CD14-positive monocyte (primary cell): ENCODE data around the gene ZBTB38. TPM values are rescaled to one million over a fixed set of nuclear protein-coding genes. Genes with fewer than 3 reads are reported as not detected.

Experiments
- DNase-seq, 3 donors: peaks; one replicate each; pipeline ENCODE4 v3.0.0-alpha.2; 2011 to 2022
- H2AFZ ChIP-seq: 2 replicates; pipeline ENCODE4 v1.6.0; 2012; ENCODE audit warnings: mild to moderate bottlenecking, low read depth, low read length, inconsistent platforms; ENCODE audit not compliant: insufficient read depth, poor library complexity, severe bottlenecking
- H3K27ac ChIP-seq, 2 donors: 1 replicate in 1 of 2; 2 replicates in 1 of 2; pipeline ENCODE4 v1.5.1; 2012 to 2013; ENCODE audit warnings: low read length in 2 of 2, control low read depth in 1 of 2, inconsistent platforms in 1 of 2, low read depth in 1 of 2, mild to moderate bottlenecking in 1 of 2
- H3K27me3 ChIP-seq, 2 donors: one replicate each; pipeline versions ENCODE4 v1.6.0 to v1.6.1; 2011 to 2013; ENCODE audit warnings: low read length in 2 of 2; ENCODE audit not compliant: control insufficient read depth in 2 of 2, insufficient read depth in 2 of 2
- H3K36me3 ChIP-seq, 2 donors: replicated peaks in 1 of 2; 1 replicate in 1 of 2; 2 replicates in 1 of 2; pipeline versions ENCODE4 v1.5.1 to v1.6.1; 2012 to 2013; ENCODE audit warnings: low read length in 2 of 2, control low read depth in 1 of 2, inconsistent platforms in 1 of 2, mild to moderate bottlenecking in 1 of 2; ENCODE audit not compliant: insufficient read depth in 2 of 2, control insufficient read depth in 1 of 2
- H3K4me1 ChIP-seq, 2 donors: 1 replicate in 1 of 2; 2 replicates in 1 of 2; pipeline versions ENCODE4 v1.5.1 to v1.6.1; 2012 to 2013; ENCODE audit warnings: low read length in 2 of 2, control low read depth in 1 of 2, inconsistent platforms in 1 of 2, mild to moderate bottlenecking in 1 of 2, moderate library complexity in 1 of 2; ENCODE audit not compliant: insufficient read depth in 2 of 2, control insufficient read depth in 1 of 2
- H3K4me2 ChIP-seq: replicated peaks from 2 replicates; pipeline ENCODE3; 2012; ENCODE audit warnings: low read length, moderate library complexity, mild to moderate bottlenecking; ENCODE audit not compliant: poor library complexity, severe bottlenecking; ENCODE audit errors: extremely low read depth
- H3K4me3 ChIP-seq, 3 experiments: fragments of 200-600 bp in 1 of 3; sonication (generic) in 1 of 3; replicated peaks in 1 of 3; 1 replicate in 2 of 3; 2 replicates in 1 of 3; pipeline ENCODE4 v1.5.1; 2011 to 2013; ENCODE audit warnings: low read length in 3 of 3, mild to moderate bottlenecking in 3 of 3, control low read depth in 2 of 3, low read depth in 2 of 3, inconsistent platforms in 1 of 3, moderate library complexity in 1 of 3
- H3K79me2 ChIP-seq: 2 replicates; pipeline ENCODE4 v1.6.0; 2012; ENCODE audit warnings: mild to moderate bottlenecking, control low read depth, inconsistent platforms, low read length, moderate library complexity; ENCODE audit not compliant: insufficient read depth
- H3K9ac ChIP-seq: 2 replicates; pipeline ENCODE4 v1.6.0; 2017; ENCODE audit warnings: low read length, mild to moderate bottlenecking; ENCODE audit not compliant: insufficient read depth, poor library complexity, severe bottlenecking
- H3K9me3 ChIP-seq, 2 donors: replicated peaks in 1 of 2; 1 replicate in 1 of 2; 2 replicates in 1 of 2; pipeline versions ENCODE4 v1.5.1 to v1.6.1; 2012 to 2013; ENCODE audit warnings: low read length in 2 of 2, control low read depth in 1 of 2; ENCODE audit not compliant: control insufficient read depth in 1 of 2, insufficient read depth in 1 of 2
- H4K20me1 ChIP-seq: 2 replicates; pipeline ENCODE4 v1.6.0; 2012; ENCODE audit warnings: mild to moderate bottlenecking, low read length, control low read depth, moderate library complexity; ENCODE audit not compliant: insufficient read depth
- H3K27ac Mint-ChIP-seq, 7 donors: one replicate each; pipeline ENCODE4 v1.8.0; 2020; ENCODE audit warnings: mild to moderate bottlenecking in 7 of 7, mixed read lengths in 7 of 7, moderate library complexity in 6 of 7, inconsistent platforms in 2 of 7
- H3K27me3 Mint-ChIP-seq, 3 donors: one replicate each; pipeline ENCODE4 v1.8.0; 2021 to 2022; ENCODE audit warnings: low read depth in 3 of 3, mild to moderate bottlenecking in 3 of 3, mixed read lengths in 3 of 3, moderate library complexity in 3 of 3, inconsistent platforms in 1 of 3
- H3K36me3 Mint-ChIP-seq, 2 donors: one replicate each; pipeline ENCODE4 v1.8.0; 2020; ENCODE audit warnings: mixed read lengths in 2 of 2, inconsistent platforms in 1 of 2, mild to moderate bottlenecking in 1 of 2
- H3K4me1 Mint-ChIP-seq: one replicate; pipeline ENCODE4 v1.8.0; 2020; ENCODE audit warnings: mild to moderate bottlenecking, mixed read lengths
- H3K4me3 Mint-ChIP-seq, 2 donors: one replicate each; pipeline ENCODE4 v1.8.0; 2020; ENCODE audit warnings: mild to moderate bottlenecking in 2 of 2, mixed read lengths in 2 of 2, moderate library complexity in 1 of 2
- H3K9me3 Mint-ChIP-seq, 7 donors: one replicate each; pipeline ENCODE4 v1.8.0; 2020 to 2022; ENCODE audit warnings: mixed read lengths in 7 of 7, mild to moderate bottlenecking in 6 of 7, moderate library complexity in 6 of 7, inconsistent platforms in 2 of 7
- CTCF ChIP-seq: fragments of 200-600 bp; IDR thresholded peaks from one replicate; pipeline ENCODE4 v1.8.0; 2022; ENCODE audit warnings: antibody characterized with exemption, mild to moderate bottlenecking
- WGBS: methylation state at CpG from one replicate; pipeline ENCODE4 v1.1.5; 2013; ENCODE audit warnings: missing lambda C conversion rate; ENCODE audit not compliant: insufficient coverage; 5-methylcytosine and 5-hydroxymethylcytosine counted together
- intact Hi-C, 2 donors: fragments of 100-400 bp; cut with micrococcal nuclease; formaldehyde crosslinking; loops; one replicate each; pipeline versions ENCODE4 v1.15.0 to v1.15.1; 2023
- polyA plus RNA-seq, 3 donors: library from polyadenylated mRNA; depleted of rRNA in 1 of 3; unstranded in 2 of 3; stranded (reverse) in 1 of 3; fragments of 300-500 nt in 2 of 3; fragments of >200 nt in 1 of 3; fragmentation: Illumina TruSeq in 2 of 3; gene quantifications; 1 replicate in 2 of 3; 2 replicates in 1 of 3; pipeline ENCODE4 v1.2.3, GENCODE V29; 2012 to 2021

The ZBTB38 gene
- polyA plus RNA-seq, 3 donors, result 3.9 to 28.5 (median 19.0) TPM

- Mint-ChIP-seq H3K36me3 (no peaks in the 10 kb centered on the region), H3K9me3 (peaks cover 0 to 3% (median 0%) of the 10 kb centered on the region in 7 donors), H3K27me3 (peaks cover 0 to 4% (median 2%) of the 10 kb centered on the region in 3 donors), H3K4me1 (no peaks in the 10 kb centered on the region), H3K27ac (no peak overlapping the region), H3K4me3 (no peak overlapping the region)
- H4K20me1 ChIP-seq, result no peaks in the 10 kb centered on the region
- H3K27me3 ChIP-seq, result no peaks in the 10 kb centered on the region
- no CpG with 5 or more reads among the region's 5 CpGs for WGBS
- no peaks in the 10 kb centered on the region for H3K9me3 ChIP-seq
- H2AFZ ChIP-seq, result no peak overlapping the region
- DNase-seq, result no peak
- H3K27ac ChIP-seq, result no peak overlapping the region
- TF ChIP-seq CTCF, result no peak
- H3K4me1 ChIP-seq, result no peaks in the 10 kb centered on the region
- no peak overlapping the region for H3K9ac ChIP-seq
- H3K79me2 ChIP-seq, result no peaks in the 10 kb centered on the region
- no peak overlapping the region for H3K4me2 ChIP-seq
- no peaks in the 10 kb centered on the region for H3K36me3 ChIP-seq
- H3K4me3 ChIP-seq, result no peak overlapping the region
- intact Hi-C loops, result no loop called here
Observed at GRCh38 chr3:141389703-141390102, 21.4 kb downstream of the ZBTB38 start.

GRCh38 chr3:141390747-141391146 lies 22.4 kb downstream of the ZBTB38 start:
- no peaks in the 10 kb centered on the region for H3K36me3 Mint-ChIP-seq
- H3K4me1 Mint-ChIP-seq, result no peaks in the 10 kb centered on the region
- Histone ChIP-seq H3K4me2 (no peak overlapping the region), H3K27me3 (no peaks in the 10 kb centered on the region), H3K4me1 (no peaks in the 10 kb centered on the region), H3K27ac (no peak overlapping the region), H3K9ac (no peak overlapping the region), H2AFZ (no peak overlapping the region), H3K36me3 (no peaks in the 10 kb centered on the region), H3K4me3 (no peak overlapping the region), H3K9me3 (no peaks in the 10 kb centered on the region), H3K79me2 (no peaks in the 10 kb centered on the region), H4K20me1 (no peaks in the 10 kb centered on the region)
- H3K9me3 Mint-ChIP-seq, result peaks cover 0 to 3% (median 0%) of the 10 kb centered on the region in 7 donors
- TF ChIP-seq CTCF, result no peak
- no peak overlapping the region for H3K27ac Mint-ChIP-seq
- intact Hi-C loops, result no loop called here
- H3K27me3 Mint-ChIP-seq, result peaks cover 0 to 4% (median 2%) of the 10 kb centered on the region in 3 donors
- no CpG with 5 or more reads among the region's 5 CpGs for WGBS
- no peak overlapping the region for H3K4me3 Mint-ChIP-seq
- DNase-seq, result no peak
